Measurements from ENCODE around the gene MLLT6.

- TF ChIP-seq CTCF (IDR thresholded peaks at IDR 0.05 in 4 of 5, conservative IDR thresholded peaks at IDR 0.05 in 1 of 5) = no peak
- peak; percentile 96 to 97 for TF ChIP-seq POLR2A (IDR thresholded peaks at IDR 0.05)
Measured at GRCh38 chr17:38702166-38702915, 2.7 kb upstream of the MLLT6 start.

Data from gastrocnemius medialis (tissue), 4 donors.